ENCODE data around the gene TSPOAP1.

GRCh38 chr17:58339755-58340404, 11.3 kb upstream of the TSPOAP1 start:
- no peak for TF ChIP-seq CTCF (conservative IDR thresholded peaks at IDR 0.05; ENCODE audit: low read depth, low read length)
- no peak for TF ChIP-seq POLR2A (IDR thresholded peaks at IDR 0.05; ENCODE audit: low read depth, low read length)
- TF ChIP-seq RAD21 (IDR thresholded peaks at IDR 0.05; ENCODE audit: low read length), result no peak
- no peak for TF ChIP-seq MAZ (IDR thresholded peaks at IDR 0.05; ENCODE audit: borderline replicate concordance, low read depth, low read length)
- TF ChIP-seq RFX5 (IDR thresholded peaks at IDR 0.05; ENCODE audit: low read depth, low read length), result no peak
- TF ChIP-seq RCOR1 (IDR thresholded peaks at IDR 0.05; ENCODE audit: insufficient replicate concordance, low read length), result no peak
- no peak for TF ChIP-seq SMC3 (IDR thresholded peaks at IDR 0.05; ENCODE audit: low read depth, low read length)
- no peak for TF ChIP-seq MXI1 (IDR thresholded peaks at IDR 0.05; ENCODE audit: borderline replicate concordance, low read depth, low read length)

All from IMR-90 (cell line).